SK-N-SH treated with all-trans-retinoic acid at 6 μM for 48 hours (cell line): ENCODE measurements around the gene DPYD.

Source experiments
- ATAC-seq: fragments of 200-7000 bp; cut with Tn5 transposase; 3 replicates; pipeline ENCODE4 v1.9.1; 2020; ENCODE audit warnings: mild to moderate bottlenecking, moderate library complexity
- ARNTL ChIP-seq: fragments of 450-650 bp; formaldehyde crosslinking; IDR thresholded peaks from 2 replicates; pipeline ENCODE4 v1.5.0; 2020; ENCODE audit warnings: low read depth, mild to moderate bottlenecking, moderate library complexity, borderline replicate concordance
- BACH2 ChIP-seq: fragments of 250-450 bp; sonication (Bioruptor Pico); IDR thresholded peaks from 2 replicates; pipeline ENCODE4 v1.9.0; 2021; ENCODE audit warnings: mild to moderate bottlenecking, borderline replicate concordance
- CREB5 ChIP-seq: fragments of 250-450 bp; sonication (Bioruptor Pico); IDR thresholded peaks from 2 replicates; pipeline ENCODE4 v1.5.1; 2020; ENCODE audit warnings: low read depth, mild to moderate bottlenecking, moderate library complexity
- CSDC2 ChIP-seq: fragments of 250-450 bp; sonication (Bioruptor Pico); IDR thresholded peaks from 2 replicates; pipeline ENCODE4 v1.5.0; 2020; ENCODE audit warnings: mild to moderate bottlenecking, moderate library complexity
- CSRNP3 ChIP-seq: fragments of 250-450 bp; sonication (Bioruptor Pico); IDR thresholded peaks from 2 replicates; pipeline ENCODE4 v1.5.1; 2021; ENCODE audit warnings: mild to moderate bottlenecking, moderate library complexity
- ESRRG ChIP-seq: fragments of 250-450 bp; sonication (Bioruptor Pico); IDR thresholded peaks from 2 replicates; pipeline ENCODE4 v1.6.1; 2021; ENCODE audit warnings: mild to moderate bottlenecking
- GLIS3 ChIP-seq: fragments of 250-450 bp; sonication (Bioruptor Pico); IDR thresholded peaks from 2 replicates; pipeline ENCODE4 v1.5.0; 2020; ENCODE audit warnings: mild to moderate bottlenecking, moderate library complexity
- ISL1 ChIP-seq: fragments of 250-450 bp; sonication (Bioruptor Pico); IDR thresholded peaks from 2 replicates; pipeline ENCODE4 v2.1.2; 2022; ENCODE audit warnings: mild to moderate bottlenecking, moderate library complexity
- OSR1 ChIP-seq: fragments of 250-450 bp; sonication (Bioruptor Pico); IDR thresholded peaks from 2 replicates; pipeline ENCODE4 v1.8.0; 2022; ENCODE audit warnings: moderate library complexity, mild to moderate bottlenecking, inconsistent platforms
- PATZ1 ChIP-seq: fragments of 250-450 bp; sonication (Bioruptor Pico); IDR thresholded peaks from 2 replicates; pipeline ENCODE4 v1.8.0; 2020; ENCODE audit warnings: mild to moderate bottlenecking, moderate library complexity, borderline replicate concordance
- POU6F1 ChIP-seq: fragments of 250-450 bp; sonication (Bioruptor Pico); IDR thresholded peaks from 2 replicates; pipeline ENCODE4 v1.8.0; 2021; ENCODE audit warnings: low read depth, mild to moderate bottlenecking, moderate library complexity, borderline replicate concordance
- PPARA ChIP-seq: fragments of 250-450 bp; sonication (Bioruptor Pico); IDR thresholded peaks from 2 replicates; pipeline ENCODE4 v1.5.0; 2020; ENCODE audit warnings: mild to moderate bottlenecking, borderline replicate concordance
- RARB ChIP-seq: fragments of 250-450 bp; sonication (Bioruptor Pico); IDR thresholded peaks from 2 replicates; pipeline ENCODE4 v1.8.0; 2021; ENCODE audit warnings: mild to moderate bottlenecking, moderate library complexity
- SNAI2 ChIP-seq: fragments of 250-450 bp; sonication (Bioruptor Pico); IDR thresholded peaks from 2 replicates; pipeline ENCODE4 v1.5.0; 2020; ENCODE audit warnings: mild to moderate bottlenecking, moderate library complexity
- TCF4 ChIP-seq: fragments of 250-450 bp; sonication (Bioruptor Pico); IDR thresholded peaks from 2 replicates; pipeline ENCODE4 v1.8.0; 2021; ENCODE audit warnings: mild to moderate bottlenecking, moderate library complexity, borderline replicate concordance
- TOX ChIP-seq: fragments of 250-450 bp; sonication (Bioruptor Pico); IDR thresholded peaks from 2 replicates; pipeline ENCODE4 v1.8.0; 2021; ENCODE audit warnings: mild to moderate bottlenecking, moderate library complexity, borderline replicate concordance
- TSHZ2 ChIP-seq: fragments of 250-450 bp; sonication (Bioruptor Pico); IDR thresholded peaks from 2 replicates; pipeline ENCODE4 v1.5.0; 2020; ENCODE audit warnings: mild to moderate bottlenecking, moderate library complexity
- ZC3H10 ChIP-seq: fragments of 250-450 bp; sonication (Bioruptor Pico); IDR thresholded peaks from 2 replicates; pipeline ENCODE4 v1.5.1; 2021; ENCODE audit warnings: mild to moderate bottlenecking, moderate library complexity
- ZFP3 ChIP-seq: fragments of 250-450 bp; sonication (Bioruptor Pico); IDR thresholded peaks from 2 replicates; pipeline ENCODE4 v1.5.0; 2020; ENCODE audit warnings: mild to moderate bottlenecking, moderate library complexity
- ZFP30 ChIP-seq: fragments of 450-650 bp; formaldehyde crosslinking; IDR thresholded peaks from 2 replicates; pipeline ENCODE4 v1.5.0; 2022; ENCODE audit warnings: mild to moderate bottlenecking, moderate library complexity
- ZNF565 ChIP-seq: fragments of 450-650 bp; formaldehyde crosslinking; conservative IDR thresholded peaks from 2 replicates; pipeline ENCODE4 v1.5.0; 2020; ENCODE audit warnings: low read depth, mild to moderate bottlenecking, moderate library complexity
- ZNF70 ChIP-seq: fragments of 450-650 bp; formaldehyde crosslinking; IDR thresholded peaks from 2 replicates; pipeline ENCODE4 v1.5.0; 2020; ENCODE audit warnings: mild to moderate bottlenecking, moderate library complexity
- ZNF8 ChIP-seq: fragments of 450-650 bp; formaldehyde crosslinking; IDR thresholded peaks from 2 replicates; pipeline ENCODE4 v1.5.0; 2020; ENCODE audit warnings: mild to moderate bottlenecking, moderate library complexity

DPYD gene

GRCh38 chr1:97883823-97884222 is 37.0 kb downstream of the DPYD start:
- no peak for ATAC-seq
- TF ChIP-seq PATZ1 (CRISPR knock-in tag): no peak

GRCh38 chr1:97877307-97877706 is 43.5 kb downstream of the DPYD start:
- TF ChIP-seq ISL1: no peak
- TF ChIP-seq ZC3H10 (CRISPR knock-in tag): no peak
- no peak for TF ChIP-seq TOX
- no peak for TF ChIP-seq POU6F1
- no peak for TF ChIP-seq ZFP3 (CRISPR knock-in tag)
- no peak for TF ChIP-seq RARB (CRISPR knock-in tag)
- no peak for TF ChIP-seq BACH2 (CRISPR knock-in tag)
- TF ChIP-seq ZNF8 (CRISPR knock-in tag): no peak
- TF ChIP-seq TCF4 (CRISPR knock-in tag): no peak
- no peak for TF ChIP-seq ZNF70
- TF ChIP-seq CREB5: no peak
- TF ChIP-seq TSHZ2: no peak
- no peak for TF ChIP-seq ARNTL (CRISPR knock-in tag)
- TF ChIP-seq PPARA: no peak
- no peak for ATAC-seq

- TF ChIP-seq PATZ1 (CRISPR knock-in tag) (no peak), ZFP3 (CRISPR knock-in tag) (no peak), PPARA (no peak), CSDC2 (CRISPR knock-in tag) (no peak), ZNF8 (CRISPR knock-in tag) (no peak), ZNF565 (CRISPR knock-in tag) (no peak), GLIS3 (CRISPR knock-in tag) (no peak), RARB (CRISPR knock-in tag) (no peak), TOX (no peak)
- TF ChIP-seq, all 23 proteins: peak for 0
- ATAC-seq: no peak
Measured at GRCh38 chr1:97875996-97876395, 44.8 kb downstream of the DPYD start.

- TF ChIP-seq ZNF565 (CRISPR knock-in tag): no peak
- TF ChIP-seq ZNF70: no peak
- no peak for TF ChIP-seq PATZ1 (CRISPR knock-in tag)
- TF ChIP-seq ISL1: no peak
- TF ChIP-seq SNAI2 (CRISPR knock-in tag): no peak
- TF ChIP-seq CSRNP3: no peak
- TF ChIP-seq ZFP30 (CRISPR knock-in tag): no peak
- no peak for TF ChIP-seq RARB (CRISPR knock-in tag)
- no peak for TF ChIP-seq BACH2 (CRISPR knock-in tag)
- TF ChIP-seq ZNF8 (CRISPR knock-in tag): no peak
- TF ChIP-seq OSR1 (CRISPR knock-in tag): no peak
- TF ChIP-seq GLIS3 (CRISPR knock-in tag): no peak
- no peak for TF ChIP-seq ESRRG (CRISPR knock-in tag)
- TF ChIP-seq TCF4 (CRISPR knock-in tag): no peak
- no peak for ATAC-seq
Measured at GRCh38 chr1:97870589-97870988, 50.2 kb downstream of the DPYD start.
